ENCODE results near the gene IFI44L.

Gene IFI44L

DNA sequence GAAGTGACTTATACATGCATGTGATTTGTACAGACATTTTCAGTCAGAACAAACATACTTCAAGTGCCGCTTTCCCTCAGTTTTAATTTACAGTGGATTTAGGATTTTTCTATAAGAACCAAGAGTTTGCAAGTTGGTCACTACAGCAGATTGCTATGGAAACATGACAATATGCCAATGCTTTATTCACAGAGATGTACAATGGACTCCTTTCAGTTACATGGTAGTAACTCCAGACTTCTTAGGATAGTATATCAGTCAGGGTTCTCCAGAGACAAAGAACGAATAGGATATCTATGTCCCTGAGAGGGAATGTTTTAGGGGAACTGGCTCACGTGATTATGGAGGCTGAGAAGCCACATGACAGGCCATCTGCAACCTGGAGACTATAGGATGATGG lies 56.7 kb downstream of the IFI44L start:
- H3K4me3 ChIP-seq (ENCODE audit: control insufficient read depth, low read depth, low read length) = no peak overlapping the region
- DNase-seq (ENCODE audit: low read depth) = no peak
- TF ChIP-seq, protein P1, sequence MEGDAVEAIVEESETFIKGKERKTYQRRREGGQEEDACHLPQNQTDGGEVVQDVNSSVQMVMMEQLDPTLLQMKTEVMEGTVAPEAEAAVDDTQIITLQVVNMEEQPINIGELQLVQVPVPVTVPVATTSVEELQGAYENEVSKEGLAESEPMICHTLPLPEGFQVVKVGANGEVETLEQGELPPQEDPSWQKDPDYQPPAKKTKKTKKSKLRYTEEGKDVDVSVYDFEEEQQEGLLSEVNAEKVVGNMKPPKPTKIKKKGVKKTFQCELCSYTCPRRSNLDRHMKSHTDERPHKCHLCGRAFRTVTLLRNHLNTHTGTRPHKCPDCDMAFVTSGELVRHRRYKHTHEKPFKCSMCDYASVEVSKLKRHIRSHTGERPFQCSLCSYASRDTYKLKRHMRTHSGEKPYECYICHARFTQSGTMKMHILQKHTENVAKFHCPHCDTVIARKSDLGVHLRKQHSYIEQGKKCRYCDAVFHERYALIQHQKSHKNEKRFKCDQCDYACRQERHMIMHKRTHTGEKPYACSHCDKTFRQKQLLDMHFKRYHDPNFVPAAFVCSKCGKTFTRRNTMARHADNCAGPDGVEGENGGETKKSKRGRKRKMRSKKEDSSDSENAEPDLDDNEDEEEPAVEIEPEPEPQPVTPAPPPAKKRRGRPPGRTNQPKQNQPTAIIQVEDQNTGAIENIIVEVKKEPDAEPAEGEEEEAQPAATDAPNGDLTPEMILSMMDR (IDR thresholded peaks at IDR 0.05; ENCODE audit: control insufficient read depth, insufficient read depth, low read depth, low read length, missing control alignments) = no peak

DNA sequence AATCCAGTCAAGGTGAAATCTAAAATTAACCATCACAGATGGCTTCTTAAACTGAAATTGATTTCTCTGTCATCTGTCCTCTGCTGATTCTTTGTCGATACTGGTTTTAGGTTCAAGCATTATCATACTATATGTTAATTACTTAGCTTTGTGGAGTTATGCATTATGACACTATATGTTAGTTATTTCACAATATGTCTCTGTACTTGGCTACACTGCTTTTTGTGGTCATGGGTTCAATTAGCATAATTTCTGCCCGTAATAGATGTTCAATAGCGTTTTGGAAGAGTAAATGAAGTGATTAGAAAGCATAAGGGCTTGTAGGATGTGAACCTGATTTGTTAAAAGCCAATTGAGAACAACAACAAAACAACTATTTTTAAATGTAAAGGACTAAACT lies 57.5 kb downstream of the IFI44L start:
- TF ChIP-seq, protein P1 (IDR thresholded peaks at IDR 0.05; ENCODE audit: control insufficient read depth, insufficient read depth, low read depth, low read length, missing control alignments) = no peak
- H3K4me3 ChIP-seq (ENCODE audit: control insufficient read depth, low read depth, low read length) = no peak overlapping the region
- DNase-seq (ENCODE audit: low read depth) = no peak

DNA sequence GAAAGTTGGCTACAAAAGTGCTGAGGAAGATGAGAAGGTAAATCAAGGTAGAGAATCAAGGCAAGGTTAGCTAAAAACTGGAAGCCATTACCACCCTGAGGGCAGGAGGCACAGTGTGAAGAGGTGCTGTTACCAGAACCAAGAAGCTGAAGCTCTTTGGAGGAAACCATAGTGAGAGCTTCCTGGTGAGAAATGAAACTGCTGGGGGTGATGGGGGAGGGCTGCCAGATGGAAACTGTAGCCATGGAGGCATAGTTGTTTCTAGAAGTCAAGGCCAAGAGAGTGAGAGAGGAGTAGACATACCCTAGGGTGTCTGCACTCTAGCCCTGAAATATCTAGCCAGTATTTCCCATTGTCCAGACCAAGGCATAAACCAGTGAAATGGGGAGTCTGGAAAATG lies 58.1 kb downstream of the IFI44L start:
- TF ChIP-seq, protein P1 (IDR thresholded peaks at IDR 0.05; ENCODE audit: control insufficient read depth, insufficient read depth, low read depth, low read length, missing control alignments) = no peak
- H3K4me3 ChIP-seq (ENCODE audit: control insufficient read depth, low read depth, low read length) = no peak overlapping the region
- no peak for DNase-seq (ENCODE audit: low read depth)

DNA sequence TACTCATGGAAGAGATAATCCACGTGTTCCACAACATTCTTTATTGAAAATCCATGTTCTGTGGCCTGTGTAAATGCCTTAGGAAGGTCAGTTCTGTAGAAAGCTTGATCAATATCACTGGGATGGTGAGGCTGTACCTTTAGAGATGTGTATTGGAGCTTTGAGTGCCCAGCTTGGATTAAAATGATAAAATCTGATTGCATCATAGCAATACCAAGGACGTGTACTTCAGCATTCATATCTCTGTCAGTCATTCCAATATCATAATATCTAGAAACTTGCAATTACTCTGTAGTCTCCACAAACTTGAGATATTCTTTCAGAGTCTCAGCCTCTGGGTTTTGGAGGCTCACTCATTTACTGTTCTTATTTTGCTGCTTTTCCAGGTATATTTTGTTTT lies 61.0 kb downstream of the IFI44L start:
- DNase-seq (ENCODE audit: low read depth) = no peak
- no peak overlapping the region for H3K4me3 ChIP-seq (ENCODE audit: control insufficient read depth, low read depth, low read length)
- TF ChIP-seq, protein P1 (IDR thresholded peaks at IDR 0.05; ENCODE audit: control insufficient read depth, insufficient read depth, low read depth, low read length, missing control alignments) = no peak

DNA sequence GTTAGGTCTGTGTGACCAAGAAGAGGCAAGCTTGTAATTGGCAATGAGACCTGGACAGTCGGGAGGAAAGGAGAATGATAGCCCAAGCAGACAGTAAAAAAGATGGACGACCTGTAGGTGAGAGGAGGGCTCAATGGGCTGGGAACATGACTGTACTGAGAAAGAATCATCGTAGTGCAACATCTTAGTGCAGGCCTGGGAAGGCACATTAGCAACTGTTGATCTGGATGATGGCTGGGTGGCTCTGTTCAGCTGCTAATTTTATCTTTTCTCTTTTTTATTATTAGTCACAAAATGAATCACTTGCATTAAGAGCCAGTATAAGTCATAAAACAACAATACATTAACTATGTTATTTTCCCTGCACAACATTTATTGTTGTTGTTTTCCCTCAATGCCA lies 62.2 kb downstream of the IFI44L start:
- TF ChIP-seq, protein P1 (IDR thresholded peaks at IDR 0.05; ENCODE audit: control insufficient read depth, insufficient read depth, low read depth, low read length, missing control alignments) = no peak
- DNase-seq (ENCODE audit: low read depth) = no peak
- H3K4me3 ChIP-seq (ENCODE audit: control insufficient read depth, low read depth, low read length) = no peak overlapping the region

DNA sequence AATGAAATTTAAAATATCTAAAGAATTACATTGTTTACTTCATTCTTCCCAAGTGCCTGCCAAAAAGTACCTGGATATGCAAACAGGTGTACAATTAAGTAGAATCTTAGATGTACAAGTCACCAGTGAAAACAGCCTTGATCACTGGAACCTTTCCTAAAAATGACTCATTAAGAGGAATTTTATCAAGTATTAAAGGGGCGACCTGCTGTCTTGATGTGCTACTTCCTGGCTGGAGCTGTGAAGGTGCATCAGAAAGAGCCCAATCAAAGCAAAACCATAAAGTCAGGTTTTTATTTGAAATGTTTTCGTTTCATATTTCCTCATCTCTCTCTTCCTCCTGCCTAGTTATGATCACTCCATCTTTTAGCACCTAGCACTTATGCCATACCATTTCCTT lies 62.8 kb downstream of the IFI44L start:
- no peak for DNase-seq (ENCODE audit: low read depth)
- TF ChIP-seq, protein P1 (IDR thresholded peaks at IDR 0.05; ENCODE audit: control insufficient read depth, insufficient read depth, low read depth, low read length, missing control alignments) = no peak
- H3K4me3 ChIP-seq (ENCODE audit: control insufficient read depth, low read depth, low read length) = no peak overlapping the region

DNA sequence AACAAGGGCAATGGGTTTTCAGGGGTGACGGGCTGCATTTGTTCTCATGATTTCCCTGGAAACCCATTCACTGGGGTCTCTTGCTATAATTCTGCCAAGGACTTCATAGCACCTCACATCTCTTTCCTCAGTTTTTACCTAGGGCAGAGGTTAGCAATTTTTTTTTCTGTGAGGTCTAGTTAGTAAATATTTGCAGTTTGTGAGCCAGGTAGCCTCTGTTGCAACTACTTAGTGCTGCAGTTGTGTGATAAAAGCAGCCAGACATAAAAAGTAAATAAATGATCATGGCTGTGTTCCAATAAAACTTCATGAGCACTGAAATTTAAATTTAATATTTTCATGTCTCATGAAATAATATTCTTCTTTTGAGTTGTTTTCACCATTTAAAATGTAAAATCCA lies 67.1 kb downstream of the IFI44L start:
- TF ChIP-seq, protein P1 (IDR thresholded peaks at IDR 0.05; ENCODE audit: control insufficient read depth, insufficient read depth, low read depth, low read length, missing control alignments) = no peak
- no peak overlapping the region for H3K4me3 ChIP-seq (ENCODE audit: control insufficient read depth, low read depth, low read length)
- DNase-seq (ENCODE audit: low read depth) = no peak

All from AG09309 (cell line).